ENCODE measurements around the gene INCA1. TPM values are rescaled to one million over a fixed set of nuclear protein-coding genes. Genes with fewer than 3 reads are reported as not detected.

INCA1 gene
- total and polyA plus RNA-seq, 2 of the 13 experiments (the other 11 are each of a cell fraction or from before 2014, with no cell fraction given), result 0.93 to 2.6 TPM

GRCh38 chr17:4949321-4950074 lies 47.8 kb downstream of the INCA1 start (continued):
- TF ChIP-seq ARID5B (CRISPR knock-in tag; IDR thresholded peaks at IDR 0.05) (peak; percentile 75), NCOA2 (CRISPR knock-in tag; IDR thresholded peaks at IDR 0.05) (no peak; the same call in 1 of the 2 replicates), BCLAF1 (IDR thresholded peaks at IDR 0.05) (no peak), TBX3 (IDR thresholded peaks at IDR 0.05; ENCODE audit: borderline replicate concordance) (0 out of 2 replicates have a peak, but pooled peaks have one; percentile 19), MTA3 (CRISPR knock-in tag; IDR thresholded peaks at IDR 0.05) (no peak), STAG1 (CRISPR knock-in tag; IDR thresholded peaks at IDR 0.05) (no peak), ZNF124 (CRISPR knock-in tag; IDR thresholded peaks at IDR 0.05) (no peak; the same call in 1 of the 2 replicates), SMAD9 (CRISPR knock-in tag; IDR thresholded peaks at IDR 0.05) (no peak), AGO2 (optimal IDR thresholded peaks at IDR 0.05; ENCODE audit: low read depth, low read length) (peak; percentile 92), ZNF720 (CRISPR knock-in tag; IDR thresholded peaks at IDR 0.05) (no peak), ZNF451 (CRISPR knock-in tag; IDR thresholded peaks at IDR 0.05) (peak; percentile 25; the same call in 1 of the 2 replicates), CENPBD1 (CRISPR knock-in tag; IDR thresholded peaks at IDR 0.05; ENCODE audit: borderline replicate concordance, low read depth) (no peak; the same call in 1 of the 2 replicates), HMG20B (CRISPR knock-in tag; conservative IDR thresholded peaks at IDR 0.05) (no peak), ZBTB33 (CRISPR knock-in tag; IDR thresholded peaks at IDR 0.05) (no peak), MZF1 (CRISPR knock-in tag; IDR thresholded peaks at IDR 0.05; ENCODE audit: borderline replicate concordance) (no peak), THRA (CRISPR knock-in tag; IDR thresholded peaks at IDR 0.05; ENCODE audit: borderline replicate concordance) (peak; percentile 57), ZNF639 (CRISPR knock-in tag; conservative IDR thresholded peaks at IDR 0.05) (peak; percentile 77; the same call in 1 of the 2 replicates)

Data from HepG2 (cell line).